HepG2 (cell line): ENCODE measurements around the gene PIM1. TPM values are rescaled to one million over a fixed set of nuclear protein-coding genes. Genes with fewer than 3 reads are reported as not detected.

Experiments used
- CENPT ChIP-seq: sonication (generic); formaldehyde crosslinking; IDR thresholded peaks from 2 replicates; pipeline ENCODE4 v1.8.0; 2022; ENCODE audit warnings: low read depth, mild to moderate bottlenecking, moderate library complexity, missing genetic modification reagents
- FOXA1 ChIP-seq, 2 experiments: fragments of 450-650 bp in 1 of 2; sonication (generic) in 1 of 2; formaldehyde crosslinking in 1 of 2; IDR thresholded peaks; 2 replicates each; pipeline versions ENCODE4 v1.4.0 to v1.6.1; 2016 to 2020; ENCODE audit warnings: missing genetic modification reagents in 1 of 2
- FOXO1 ChIP-seq: sonication (generic); formaldehyde crosslinking; IDR thresholded peaks from 2 replicates; pipeline ENCODE4 v1.4.0; 2020; ENCODE audit warnings: missing genetic modification reagents
- JUND ChIP-seq: sonication (generic); formaldehyde crosslinking; IDR thresholded peaks from 2 replicates; pipeline ENCODE4 v1.8.0; 2022; ENCODE audit warnings: mild to moderate bottlenecking, missing genetic modification reagents
- PATZ1 ChIP-seq: sonication (generic); formaldehyde crosslinking; IDR thresholded peaks from 2 replicates; pipeline ENCODE4 v1.4.0; 2020; ENCODE audit warnings: missing genetic modification reagents
- POGK ChIP-seq: sonication (generic); formaldehyde crosslinking; conservative IDR thresholded peaks from 2 replicates; pipeline ENCODE4 v1.8.0; 2022; ENCODE audit warnings: mild to moderate bottlenecking, moderate library complexity, missing genetic modification reagents
- RNF2 ChIP-seq: fragments of 450-650 bp; conservative IDR thresholded peaks from 2 replicates; pipeline ENCODE4 v1.6.1; 2016; ENCODE audit warnings: low read depth
- SIX1 ChIP-seq: sonication (generic); formaldehyde crosslinking; IDR thresholded peaks from 2 replicates; pipeline ENCODE4 v1.4.0; 2020; ENCODE audit warnings: missing genetic modification reagents, borderline replicate concordance
- ZHX2 ChIP-seq, 2 experiments: sonication (generic) in 1 of 2; formaldehyde crosslinking in 1 of 2; IDR thresholded peaks; 2 replicates each; pipeline versions ENCODE4 v1.6.1 to v1.9.0; 2014 to 2022; ENCODE audit warnings: antibody characterized with exemption in 1 of 2, borderline replicate concordance in 1 of 2, inconsistent platforms in 1 of 2, low read depth in 1 of 2, missing genetic modification reagents in 1 of 2
- ZNF317 ChIP-seq: sonication (generic); formaldehyde crosslinking; IDR thresholded peaks from 2 replicates; pipeline ENCODE4 v1.5.0; 2020; ENCODE audit warnings: mild to moderate bottlenecking, missing genetic modification reagents
- ZNF501 ChIP-seq: sonication (generic); formaldehyde crosslinking; IDR thresholded peaks from 2 replicates; pipeline ENCODE4 v1.5.1; 2020; ENCODE audit warnings: mild to moderate bottlenecking, moderate library complexity, missing genetic modification reagents
- ZNF512 ChIP-seq: sonication (generic); formaldehyde crosslinking; IDR thresholded peaks from 2 replicates; pipeline ENCODE4 v1.4.0; 2020; ENCODE audit warnings: mild to moderate bottlenecking, missing genetic modification reagents
- ZNF746 ChIP-seq: sonication (generic); formaldehyde crosslinking; IDR thresholded peaks from 2 replicates; pipeline ENCODE4 v1.8.0; 2022; ENCODE audit warnings: mild to moderate bottlenecking, missing genetic modification reagents
- polyA plus RNA-seq, 8 experiments: library from polyadenylated mRNA; depleted of rRNA in 3 of 8; stranded (reverse) in 7 of 8; unstranded in 1 of 8; fragments of >200 nt; fragmentation: Illumina TruSeq in 4 of 8; extraction: Trizol in 4 of 8; gene quantifications; 2 replicates each; pipeline versions ENCODE4 v1.2.1 to v1.2.3, GENCODE V29; 2011 to 2016; ENCODE audit warnings: low read depth in 4 of 8, missing spikeins in 1 of 8, mixed read lengths in 1 of 8; ENCODE audit not compliant: insufficient read depth in 1 of 8
- total RNA-seq, 5 experiments: library from RNA; depleted of rRNA; stranded (reverse); fragments of >200 nt; fragmentation: Illumina TruSeq; extraction: Trizol; gene quantifications; 2 replicates each; pipeline ENCODE4 v1.2.3, GENCODE V29; 2016; ENCODE audit warnings: low read depth in 1 of 5
- TF ChIP-seq, protein P1 (sequence below): sonication (generic); formaldehyde crosslinking; IDR thresholded peaks from 2 replicates; pipeline ENCODE4 v1.5.0; 2020; ENCODE audit warnings: mild to moderate bottlenecking, missing genetic modification reagents, moderate library complexity

The PIM1 gene
- total and polyA plus RNA-seq, 2 of the 13 experiments (the other 11 are each of a cell fraction or from before 2014, with no cell fraction given): 29.4 to 117 TPM

DNA sequence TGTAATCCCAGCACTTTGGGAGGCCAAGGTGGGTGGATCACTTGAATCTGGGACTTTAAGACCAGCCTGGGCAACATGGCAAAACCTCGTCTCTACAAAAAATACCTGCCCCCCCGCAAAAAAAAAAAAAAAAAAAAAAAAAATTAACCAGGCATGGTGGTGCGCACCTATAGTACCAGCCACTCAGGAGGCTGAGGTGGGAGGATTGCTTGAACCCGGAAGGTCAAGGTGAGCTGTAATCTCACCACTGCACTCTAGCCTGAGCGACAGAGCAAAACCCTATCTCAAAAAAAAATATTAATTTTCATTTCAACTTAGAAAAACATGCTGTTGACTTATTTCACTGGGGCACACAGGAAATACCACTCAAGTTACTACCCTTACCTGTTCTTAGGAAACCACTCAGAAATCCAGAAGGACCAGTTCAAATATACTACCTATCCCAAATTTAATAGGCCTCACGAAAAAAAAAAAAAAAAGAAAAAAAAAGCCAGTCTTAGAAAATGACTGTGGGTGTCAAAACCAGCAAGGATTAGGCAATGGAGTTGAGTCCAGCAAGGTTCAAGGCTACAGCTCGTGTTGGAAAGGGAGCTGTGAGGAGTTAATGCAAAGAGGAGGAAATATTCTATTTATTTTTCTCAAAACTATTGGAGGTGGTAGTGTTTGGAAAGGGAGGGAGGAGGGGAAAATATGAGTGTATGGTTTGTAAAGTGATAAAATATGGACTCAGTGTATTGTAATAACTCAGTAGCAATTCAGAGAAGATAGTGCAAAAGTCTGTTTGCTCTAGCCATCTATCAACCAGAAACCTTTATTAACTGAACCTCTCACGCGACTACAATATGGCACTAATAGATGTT lies 33.9 kb upstream of the PIM1 start (continued):
- TF ChIP-seq PATZ1 (CRISPR knock-in tag): peak; percentile 78
- no peak for TF ChIP-seq ZNF512 (CRISPR knock-in tag)
- no peak for TF ChIP-seq CENPT (CRISPR knock-in tag)
- no peak for TF ChIP-seq ZNF501 (CRISPR knock-in tag)
- peak; percentile 26; the same call in 1 of the 2 replicates for TF ChIP-seq POGK (CRISPR knock-in tag)
- TF ChIP-seq ZHX2 (IDR thresholded peaks at IDR 0.05; ENCODE audit: low read depth): no peak
- TF ChIP-seq ZHX2 (CRISPR knock-in tag; IDR thresholded peaks at IDR 0.05; ENCODE audit: borderline replicate concordance): no peak
- TF ChIP-seq RNF2: no peak
- no peak for TF ChIP-seq JUND (CRISPR knock-in tag)
- TF ChIP-seq SIX1: peak; percentile 70
- TF ChIP-seq ZNF317 (CRISPR knock-in tag): peak; percentile 72; the same call in 1 of the 2 replicates
- TF ChIP-seq, protein P1, sequence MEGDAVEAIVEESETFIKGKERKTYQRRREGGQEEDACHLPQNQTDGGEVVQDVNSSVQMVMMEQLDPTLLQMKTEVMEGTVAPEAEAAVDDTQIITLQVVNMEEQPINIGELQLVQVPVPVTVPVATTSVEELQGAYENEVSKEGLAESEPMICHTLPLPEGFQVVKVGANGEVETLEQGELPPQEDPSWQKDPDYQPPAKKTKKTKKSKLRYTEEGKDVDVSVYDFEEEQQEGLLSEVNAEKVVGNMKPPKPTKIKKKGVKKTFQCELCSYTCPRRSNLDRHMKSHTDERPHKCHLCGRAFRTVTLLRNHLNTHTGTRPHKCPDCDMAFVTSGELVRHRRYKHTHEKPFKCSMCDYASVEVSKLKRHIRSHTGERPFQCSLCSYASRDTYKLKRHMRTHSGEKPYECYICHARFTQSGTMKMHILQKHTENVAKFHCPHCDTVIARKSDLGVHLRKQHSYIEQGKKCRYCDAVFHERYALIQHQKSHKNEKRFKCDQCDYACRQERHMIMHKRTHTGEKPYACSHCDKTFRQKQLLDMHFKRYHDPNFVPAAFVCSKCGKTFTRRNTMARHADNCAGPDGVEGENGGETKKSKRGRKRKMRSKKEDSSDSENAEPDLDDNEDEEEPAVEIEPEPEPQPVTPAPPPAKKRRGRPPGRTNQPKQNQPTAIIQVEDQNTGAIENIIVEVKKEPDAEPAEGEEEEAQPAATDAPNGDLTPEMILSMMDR: no peak
- TF ChIP-seq ZNF746 (CRISPR knock-in tag): peak; percentile 57; the same call in 1 of the 2 replicates
- TF ChIP-seq FOXO1: peak; percentile 72; the same call in 1 of the 2 replicates
- TF ChIP-seq FOXA1 (IDR thresholded peaks at IDR 0.05): no peak
- TF ChIP-seq FOXA1 (CRISPR knock-in tag; IDR thresholded peaks at IDR 0.05): peak; percentile 63
